Tibial artery (tissue), 4 donors: ENCODE data around the gene API5.

Experiments used
- DNase-seq, 2 donors: peaks; one replicate each; pipeline ENCODE4 v3.0.0-alpha.2; 2019
- H3K27ac ChIP-seq, 2 donors: fragments of 200-600 bp; sonication (generic) in 1 of 2; 1 replicate in 1 of 2; 2 replicates in 1 of 2; pipeline ENCODE4 v1.5.1; 2018 to 2019; ENCODE audit warnings: mild to moderate bottlenecking in 1 of 2
- H3K27me3 ChIP-seq, 2 donors: fragments of 200-600 bp; sonication (generic) in 1 of 2; one replicate each; pipeline versions ENCODE4 v1.5.1 to v1.6.0; 2016 to 2019
- H3K36me3 ChIP-seq, 3 donors: fragments of 200-600 bp; sonication (generic) in 2 of 3; one replicate each; pipeline ENCODE4 v1.5.1; 2016 to 2019; ENCODE audit warnings: mild to moderate bottlenecking in 2 of 3
- H3K4me1 ChIP-seq, 4 donors: fragments of 200-600 bp; sonication (generic) in 2 of 4; 1 replicate in 3 of 4; 2 replicates in 1 of 4; pipeline ENCODE4 v1.5.1; 2016 to 2019
- H3K4me3 ChIP-seq, 2 donors: fragments of 200-600 bp; sonication (generic) in 1 of 2; 1 replicate in 1 of 2; 2 replicates in 1 of 2; pipeline ENCODE4 v1.5.1; 2018 to 2019; ENCODE audit warnings: mild to moderate bottlenecking in 2 of 2
- H3K9me3 ChIP-seq, 3 donors: fragments of 200-600 bp; sonication (generic) in 1 of 3; one replicate each; pipeline ENCODE4 v1.5.1; 2016 to 2019
- intact Hi-C: fragments of 100-400 bp; cut with DNase I; formaldehyde crosslinking; loops from one replicate; pipeline ENCODE4 v1.15.0; 2023; ENCODE audit warnings: low total_unique reads
- TF ChIP-seq, protein P1 (sequence below), 2 experiments: fragments of 200-600 bp in 1 of 2; fragments of 450-650 bp in 1 of 2; IDR thresholded peaks; one replicate each; pipeline ENCODE4 v1.5.1; 2017 to 2019; ENCODE audit warnings: antibody characterized with exemption in 2 of 2, mild to moderate bottlenecking in 1 of 2, moderate library complexity in 1 of 2

The API5 gene

DNA sequence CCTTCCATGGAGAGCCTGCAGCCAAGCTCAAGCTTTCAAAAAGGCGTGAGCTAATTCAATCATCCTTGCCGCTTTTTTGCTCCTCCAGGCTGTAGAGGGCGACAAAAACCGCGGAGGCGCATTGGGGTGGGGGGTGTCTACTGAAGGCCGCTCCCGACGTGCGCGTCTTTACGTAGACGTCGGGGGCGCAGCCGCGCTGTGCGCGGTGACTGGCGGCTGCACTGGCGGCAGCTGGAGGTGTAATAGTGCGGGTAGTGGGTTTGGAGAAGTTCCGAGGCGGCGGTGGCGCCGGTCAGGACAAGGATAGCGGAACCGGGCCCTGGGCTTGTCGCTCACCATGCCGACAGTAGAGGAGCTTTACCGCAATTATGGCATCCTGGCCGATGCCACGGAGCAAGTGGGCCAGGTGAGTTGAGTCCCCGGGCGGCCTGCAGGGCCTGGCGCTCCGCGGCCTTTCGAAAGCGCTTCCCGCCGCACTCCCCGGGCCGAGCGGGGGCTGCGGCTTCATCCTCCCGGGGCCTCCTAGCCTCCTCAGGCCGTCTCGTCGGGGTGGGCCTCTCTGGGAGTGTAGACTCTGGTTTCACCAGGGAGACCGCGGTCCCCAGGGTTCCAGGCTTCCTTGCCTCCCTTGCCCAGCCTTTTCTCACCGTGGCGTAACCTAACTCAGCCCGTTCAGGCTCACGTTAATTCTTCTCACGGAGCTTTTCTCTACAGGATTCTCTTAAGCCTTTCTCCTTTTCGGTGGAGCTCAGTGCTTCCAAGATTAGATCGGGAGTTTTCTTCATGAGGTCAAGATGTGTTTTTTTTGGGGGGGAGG lies at the start of gene API5:
TSS of gene API5 (plus strand) at position 206 of the 817 bp plus-strand sequence. CDS start at position 338, 132 bp downstream.
- H3K27ac ChIP-seq, result peak within 1 kb of the TSS; percentile 87
- peak within 1 kb of the TSS; percentile 71 to 92 for H3K4me3 ChIP-seq
- DNase-seq, result peak; percentile 89 to 93
- no peaks in the 10 kb centered on the region for H3K36me3 ChIP-seq
- no peaks in the 10 kb centered on the region for H3K27me3 ChIP-seq
- TF ChIP-seq, protein P1, sequence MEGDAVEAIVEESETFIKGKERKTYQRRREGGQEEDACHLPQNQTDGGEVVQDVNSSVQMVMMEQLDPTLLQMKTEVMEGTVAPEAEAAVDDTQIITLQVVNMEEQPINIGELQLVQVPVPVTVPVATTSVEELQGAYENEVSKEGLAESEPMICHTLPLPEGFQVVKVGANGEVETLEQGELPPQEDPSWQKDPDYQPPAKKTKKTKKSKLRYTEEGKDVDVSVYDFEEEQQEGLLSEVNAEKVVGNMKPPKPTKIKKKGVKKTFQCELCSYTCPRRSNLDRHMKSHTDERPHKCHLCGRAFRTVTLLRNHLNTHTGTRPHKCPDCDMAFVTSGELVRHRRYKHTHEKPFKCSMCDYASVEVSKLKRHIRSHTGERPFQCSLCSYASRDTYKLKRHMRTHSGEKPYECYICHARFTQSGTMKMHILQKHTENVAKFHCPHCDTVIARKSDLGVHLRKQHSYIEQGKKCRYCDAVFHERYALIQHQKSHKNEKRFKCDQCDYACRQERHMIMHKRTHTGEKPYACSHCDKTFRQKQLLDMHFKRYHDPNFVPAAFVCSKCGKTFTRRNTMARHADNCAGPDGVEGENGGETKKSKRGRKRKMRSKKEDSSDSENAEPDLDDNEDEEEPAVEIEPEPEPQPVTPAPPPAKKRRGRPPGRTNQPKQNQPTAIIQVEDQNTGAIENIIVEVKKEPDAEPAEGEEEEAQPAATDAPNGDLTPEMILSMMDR (IDR thresholded peaks at IDR 0.05), result peak; percentile 50 to 74
- no peaks in the 10 kb centered on the region for H3K9me3 ChIP-seq
- intact Hi-C loops, result no loop called here
- peaks cover 0 to 31% (median 21%) of the 10 kb centered on the region in 4 donors for H3K4me1 ChIP-seq

DNA sequence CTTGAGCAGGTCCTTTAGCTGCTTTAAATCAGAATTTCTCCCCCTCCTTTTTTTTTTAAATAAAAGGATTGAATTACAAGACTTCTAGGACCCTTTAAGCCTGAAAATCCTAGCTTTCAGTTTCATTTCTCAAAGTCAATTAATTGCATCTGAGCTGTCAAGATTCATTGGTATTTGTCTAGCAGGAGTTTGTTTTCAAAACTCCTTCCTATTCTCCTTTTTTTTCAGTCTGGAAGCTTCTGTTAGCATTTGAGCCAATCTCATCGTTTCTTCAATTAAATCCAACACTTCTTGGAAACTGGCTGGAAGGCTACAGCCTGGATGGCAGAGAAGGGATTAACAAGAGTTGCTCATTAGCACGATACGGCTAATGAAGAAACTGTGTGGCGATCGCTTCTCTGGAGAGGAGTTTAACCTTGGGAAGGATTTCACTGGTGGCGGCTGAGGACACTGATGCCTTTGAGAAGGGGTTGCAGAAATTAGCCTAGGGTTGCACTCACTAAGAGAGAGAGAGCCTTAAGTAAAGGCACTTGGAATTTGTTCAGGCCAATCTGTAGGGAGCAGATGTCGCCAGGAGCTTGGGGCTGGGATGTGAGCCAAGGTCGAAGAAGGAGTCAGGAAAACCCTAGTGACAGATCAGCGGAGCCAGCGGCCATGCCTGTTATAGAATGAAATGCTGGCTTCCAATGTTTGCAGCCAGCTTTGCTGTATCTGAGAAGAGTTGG lies 43.8 kb upstream of the API5 start:
- no peaks in the 10 kb centered on the region for H3K27me3 ChIP-seq
- no peak overlapping the region for H3K4me3 ChIP-seq
- no peak overlapping the region for H3K27ac ChIP-seq
- no peak for DNase-seq
- no peaks in the 10 kb centered on the region for H3K9me3 ChIP-seq
- no peaks in the 10 kb centered on the region for H3K36me3 ChIP-seq
- TF ChIP-seq, protein P1 (IDR thresholded peaks at IDR 0.05), result no peak
- intact Hi-C loops, result no loop called here
- no peaks in the 10 kb centered on the region for H3K4me1 ChIP-seq

DNA sequence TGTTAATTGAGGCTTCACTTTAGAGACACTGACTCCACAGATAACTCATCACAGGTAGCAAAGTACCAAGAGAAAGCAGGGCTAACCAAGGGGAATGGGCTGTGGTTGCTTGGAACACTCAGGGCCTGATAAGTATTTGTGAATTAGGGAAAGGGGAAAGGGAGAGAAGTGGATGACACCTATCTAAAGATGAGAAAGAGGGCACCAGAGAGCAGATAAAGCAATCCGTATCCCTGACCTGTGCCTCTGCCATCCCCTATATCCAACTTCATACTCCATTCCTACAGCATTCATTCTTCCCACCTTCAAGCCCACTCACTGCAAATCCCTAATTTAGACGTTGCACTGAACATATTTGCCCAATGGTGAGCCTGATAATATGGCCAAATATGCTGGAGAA lies 43.0 kb upstream of the API5 start:
- no peak overlapping the region for H3K27ac ChIP-seq
- no peak for DNase-seq
- intact Hi-C loops, result no loop called here
- no peak overlapping the region for H3K4me3 ChIP-seq
- TF ChIP-seq, protein P1 (IDR thresholded peaks at IDR 0.05), result no peak
- H3K36me3 ChIP-seq, result no peaks in the 10 kb centered on the region
- no peaks in the 10 kb centered on the region for H3K4me1 ChIP-seq
- no peaks in the 10 kb centered on the region for H3K27me3 ChIP-seq
- no peaks in the 10 kb centered on the region for H3K9me3 ChIP-seq

GRCh38 chr11:43269254-43269918 lies 42.4 kb upstream of the API5 start:
- Histone ChIP-seq H3K36me3 (no peaks in the 10 kb centered on the region), H3K9me3 (no peaks in the 10 kb centered on the region), H3K4me1 (no peaks in the 10 kb centered on the region), H3K27ac (no peak overlapping the region), H3K4me3 (no peak overlapping the region), H3K27me3 (no peaks in the 10 kb centered on the region)
- intact Hi-C loops, result no loop called here
- TF ChIP-seq, protein P1 (IDR thresholded peaks at IDR 0.05), result no peak
- no peak for DNase-seq

- Histone ChIP-seq H3K4me3 (no peak overlapping the region), H3K9me3 (no peaks in the 10 kb centered on the region), H3K4me1 (no peaks in the 10 kb centered on the region), H3K27ac (no peak overlapping the region), H3K36me3 (no peaks in the 10 kb centered on the region), H3K27me3 (no peaks in the 10 kb centered on the region)
- intact Hi-C loops, result no loop called here
- no peak for DNase-seq
- TF ChIP-seq, protein P1 (IDR thresholded peaks at IDR 0.05), result no peak
Observed at GRCh38 chr11:43270468-43270867, 41.3 kb upstream of the API5 start.
